WERI-Rb-1 (cell line): ENCODE data around the gene RIC1.

Experiments used
- DNase-seq: peaks from one replicate; pipeline ENCODE4 v3.0.0-alpha.2; 2020
- H3K27ac ChIP-seq: fragments of 250-450 bp; sonication (Bioruptor Pico); 2 replicates; pipeline ENCODE4 v1.5.1; 2020; ENCODE audit warnings: mild to moderate bottlenecking, moderate library complexity
- H3K27me3 ChIP-seq: fragments of 250-450 bp; sonication (Bioruptor Pico); 2 replicates; pipeline ENCODE4 v1.5.1; 2021; ENCODE audit warnings: mild to moderate bottlenecking, low read depth, moderate library complexity; ENCODE audit not compliant: insufficient read depth, severe bottlenecking
- H3K36me3 ChIP-seq: fragments of 250-450 bp; sonication (Bioruptor Pico); 2 replicates; pipeline ENCODE4 v1.5.1; 2020; ENCODE audit warnings: mild to moderate bottlenecking, moderate library complexity
- H3K4me3 ChIP-seq: 2 replicates; pipeline ENCODE4 v1.5.1; 2011; ENCODE audit warnings: low read depth, mild to moderate bottlenecking, control low read depth, low read length
- H3K9me3 ChIP-seq: fragments of 250-450 bp; sonication (Bioruptor Pico); 2 replicates; pipeline ENCODE4 v1.5.1; 2021; ENCODE audit warnings: mild to moderate bottlenecking, moderate library complexity; ENCODE audit not compliant: severe bottlenecking
- TF ChIP-seq, protein P1 (sequence below): IDR thresholded peaks from 2 replicates; pipeline ENCODE4 v1.5.1; 2011; ENCODE audit warnings: low read depth, mild to moderate bottlenecking, control low read depth, inconsistent platforms, low read length

Gene RIC1

DNA sequence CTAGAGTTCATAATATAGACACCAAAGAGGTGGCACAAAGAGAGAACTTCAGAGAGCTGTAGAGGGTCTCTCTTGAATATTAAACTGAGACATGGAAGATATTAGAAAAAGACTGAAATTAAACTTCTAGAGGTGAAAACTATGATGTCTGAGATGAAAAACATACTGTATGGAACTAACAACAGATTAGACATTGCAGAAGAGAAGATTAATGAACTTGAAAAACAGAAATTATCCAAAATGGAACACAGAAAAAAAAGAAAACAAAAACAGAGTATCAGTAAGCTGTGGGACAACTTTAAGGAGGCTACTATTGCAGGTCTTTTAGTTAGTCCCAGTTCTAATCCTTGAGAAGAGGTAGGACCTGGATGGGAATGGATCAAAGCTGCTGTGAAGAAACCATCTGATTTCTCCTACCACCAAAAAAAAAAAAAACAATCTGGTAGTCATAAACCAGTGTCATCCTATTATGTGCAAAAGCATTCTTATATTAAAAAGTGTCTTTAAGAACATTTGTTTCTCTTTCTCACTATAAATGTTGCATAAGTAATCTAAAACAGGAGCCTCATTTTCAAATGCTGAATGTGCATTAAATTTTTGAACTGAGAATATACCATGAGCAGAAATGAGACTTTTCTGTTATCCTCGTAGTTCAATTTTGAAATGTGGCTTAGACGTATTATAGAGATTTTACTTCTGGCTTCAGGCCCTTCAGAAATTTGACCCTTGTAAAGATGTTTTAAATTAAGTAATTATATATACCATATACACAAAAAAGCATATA, 107.8 kb downstream of the RIC1 start:
- no peaks in the 10 kb centered on the region for H3K9me3 ChIP-seq
- no peak for DNase-seq
- TF ChIP-seq, protein P1, sequence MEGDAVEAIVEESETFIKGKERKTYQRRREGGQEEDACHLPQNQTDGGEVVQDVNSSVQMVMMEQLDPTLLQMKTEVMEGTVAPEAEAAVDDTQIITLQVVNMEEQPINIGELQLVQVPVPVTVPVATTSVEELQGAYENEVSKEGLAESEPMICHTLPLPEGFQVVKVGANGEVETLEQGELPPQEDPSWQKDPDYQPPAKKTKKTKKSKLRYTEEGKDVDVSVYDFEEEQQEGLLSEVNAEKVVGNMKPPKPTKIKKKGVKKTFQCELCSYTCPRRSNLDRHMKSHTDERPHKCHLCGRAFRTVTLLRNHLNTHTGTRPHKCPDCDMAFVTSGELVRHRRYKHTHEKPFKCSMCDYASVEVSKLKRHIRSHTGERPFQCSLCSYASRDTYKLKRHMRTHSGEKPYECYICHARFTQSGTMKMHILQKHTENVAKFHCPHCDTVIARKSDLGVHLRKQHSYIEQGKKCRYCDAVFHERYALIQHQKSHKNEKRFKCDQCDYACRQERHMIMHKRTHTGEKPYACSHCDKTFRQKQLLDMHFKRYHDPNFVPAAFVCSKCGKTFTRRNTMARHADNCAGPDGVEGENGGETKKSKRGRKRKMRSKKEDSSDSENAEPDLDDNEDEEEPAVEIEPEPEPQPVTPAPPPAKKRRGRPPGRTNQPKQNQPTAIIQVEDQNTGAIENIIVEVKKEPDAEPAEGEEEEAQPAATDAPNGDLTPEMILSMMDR = no peak
- no peak overlapping the region for H3K4me3 ChIP-seq
- H3K27ac ChIP-seq = no peak overlapping the region
- H3K27me3 ChIP-seq = no peaks in the 10 kb centered on the region
- no peaks in the 10 kb centered on the region for H3K36me3 ChIP-seq

GRCh38 chr9:5743109-5743508, 114.2 kb downstream of the RIC1 start:
- TF ChIP-seq, protein P1 = no peak

DNA sequence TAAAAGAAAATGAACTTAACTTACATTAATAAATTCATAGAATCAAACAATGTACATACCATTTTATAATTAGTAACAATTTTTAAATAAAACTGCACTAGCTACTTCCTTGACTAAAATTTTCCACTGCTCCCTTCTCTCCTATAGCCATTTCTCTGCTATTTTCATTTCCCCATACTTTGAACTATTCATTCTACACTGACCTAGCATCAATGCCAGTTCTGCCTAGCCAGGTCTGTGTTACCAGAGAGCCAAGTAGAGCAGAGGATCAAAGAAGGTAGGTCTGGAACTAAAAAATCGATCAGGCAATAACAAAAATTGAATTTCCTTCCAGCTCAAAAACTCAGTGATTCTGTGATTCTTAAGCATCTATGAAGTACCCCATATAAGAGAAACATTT, 119.5 kb downstream of the RIC1 start:
- Histone ChIP-seq H3K36me3 (peaks cover 19% of the 10 kb centered on the region), H3K9me3 (no peaks in the 10 kb centered on the region), H3K27ac (no peak overlapping the region), H3K4me3 (no peak overlapping the region), H3K27me3 (no peaks in the 10 kb centered on the region)
- DNase-seq = no peak
- TF ChIP-seq, protein P1 = no peak

More at GRCh38 chr9:5743109-5743508, 114.2 kb downstream of the RIC1 start:
- H3K36me3 ChIP-seq = peaks cover 14% of the 10 kb centered on the region
- H3K4me3 ChIP-seq = no peak overlapping the region
- H3K27me3 ChIP-seq = no peaks in the 10 kb centered on the region
- no peaks in the 10 kb centered on the region for H3K9me3 ChIP-seq
- DNase-seq = no peak
- no peak overlapping the region for H3K27ac ChIP-seq

GRCh38 chr9:5749306-5749705, 120.4 kb downstream of the RIC1 start:
- TF ChIP-seq, protein P1 = no peak
- peaks cover 19% of the 10 kb centered on the region for H3K36me3 ChIP-seq
- H3K27me3 ChIP-seq = no peaks in the 10 kb centered on the region
- H3K9me3 ChIP-seq = no peaks in the 10 kb centered on the region
- H3K4me3 ChIP-seq = no peak overlapping the region
- H3K27ac ChIP-seq = no peak overlapping the region
- DNase-seq = no peak

GRCh38 chr9:5750569-5750968, 121.7 kb downstream of the RIC1 start:
- Histone ChIP-seq H3K9me3 (no peaks in the 10 kb centered on the region), H3K36me3 (peaks cover 19% of the 10 kb centered on the region), H3K27me3 (no peaks in the 10 kb centered on the region), H3K4me3 (no peak overlapping the region), H3K27ac (no peak overlapping the region)
- TF ChIP-seq, protein P1 = no peak
- DNase-seq = no peak

DNA sequence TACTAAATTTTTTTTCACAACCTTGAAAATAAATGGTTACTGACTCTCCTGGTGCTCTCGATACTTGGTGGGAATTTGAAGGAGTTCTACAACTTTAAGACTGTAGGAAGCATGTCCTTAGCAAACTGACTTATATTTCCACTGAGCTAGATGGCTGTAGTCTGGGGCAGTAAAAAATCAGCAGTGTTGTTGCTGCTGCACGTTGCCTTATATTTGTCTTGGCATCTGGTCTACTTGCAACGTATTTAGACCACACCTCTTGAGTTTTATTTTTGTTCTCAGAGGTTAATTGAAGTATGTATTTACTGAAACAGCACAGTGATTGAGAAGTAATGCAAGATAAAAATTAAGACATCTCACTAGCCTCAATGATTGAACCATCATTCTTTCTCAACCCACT, 127.7 kb downstream of the RIC1 start:
- TF ChIP-seq, protein P1 = no peak
- Histone ChIP-seq H3K27ac (no peak overlapping the region), H3K9me3 (no peaks in the 10 kb centered on the region), H3K4me3 (no peak overlapping the region), H3K36me3 (peaks cover 6% of the 10 kb centered on the region), H3K27me3 (no peaks in the 10 kb centered on the region)
- DNase-seq = no peak
